Erythroblast (primary cell): Measurements from ENCODE around the gene PDE9A.

Experiments
- GATA1 ChIP-seq: IDR thresholded peaks from 2 replicates; pipeline ENCODE4 v1.6.1; 2011; ENCODE audit warnings: low read depth, mild to moderate bottlenecking, control low read depth, low read length, moderate library complexity
- POLR2A ChIP-seq: IDR thresholded peaks from 2 replicates; pipeline ENCODE4 v1.6.1; 2011; ENCODE audit warnings: mild to moderate bottlenecking, low read length

DNA sequence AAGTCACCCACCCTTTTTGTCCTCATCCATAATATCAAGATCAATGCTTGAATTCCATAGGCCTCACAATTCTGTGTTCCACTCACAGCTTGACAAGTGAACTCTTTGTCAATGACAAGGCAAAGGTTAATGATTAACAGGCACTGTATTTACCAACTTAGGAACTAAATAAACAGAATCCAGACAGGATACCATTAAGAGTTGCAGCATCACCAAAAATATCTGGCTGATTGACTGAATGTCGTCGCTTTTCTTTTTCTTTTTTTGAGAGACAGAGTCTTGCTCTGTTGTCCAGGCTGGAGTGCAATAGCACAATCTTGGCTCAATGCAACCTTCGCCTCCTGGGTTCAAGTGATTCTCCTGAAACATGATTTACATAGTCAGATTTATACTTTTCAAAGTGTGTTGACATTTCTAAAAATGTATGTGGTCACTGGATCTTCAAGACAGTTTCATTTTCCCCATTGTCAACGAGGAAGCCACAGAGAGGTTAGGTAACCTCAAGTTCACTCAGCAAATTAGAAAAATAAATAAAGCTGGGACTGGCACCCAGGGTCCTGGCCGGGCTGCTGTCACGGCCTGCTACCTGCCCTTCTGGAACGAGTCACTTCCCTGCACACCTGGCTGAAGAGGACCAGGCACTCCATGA is 81.0 kb downstream of the PDE9A start:
- TF ChIP-seq POLR2A (no peak), GATA1 (no peak)
